K562 (cell line): Measurements from ENCODE around the gene SRGAP3. TPM values are rescaled to one million over a fixed set of nuclear protein-coding genes. Genes with fewer than 3 reads are reported as not detected.

Experiments used
- ATAC-seq: fragments of 200-7000 bp; cut with Tn5 transposase; 3 replicates; pipeline ENCODE4 v1.9.1; 2020; ENCODE audit warnings: moderate library complexity
- BruUV-seq: library from RNA; stranded (reverse); fragments of 400-500 nt; replicated peaks from 2 replicates; lab custom pipeline; 2021; lab: Mats Ljungman, UMichigan
- CTCF ChIA-PET: fragments of 300-600 bp; formaldehyde crosslinking; extraction: SDS; loops from one replicate; lab custom pipeline; 2021; ENCODE audit warnings: low intra/inter-chr PET ratio; lab: Yijun Ruan, JAX
- POLR2A ChIA-PET: fragments of 300-600, 350-650 bp; sonication (Branson Sonifier 250); formaldehyde crosslinking; extraction: SDS; loops from one replicate; lab custom pipeline; 2021; ENCODE audit warnings: antibody characterized with exemption, inconsistent platforms; lab: Yijun Ruan, JAX
- DNase-seq, 4 experiments: peaks; one replicate each; pipeline versions ENCODE4 v3.0.0 to v3.0.0-alpha.2; 2011 to 2018; ENCODE audit warnings: low spot score in 3 of 4, mixed read lengths in 3 of 4; ENCODE audit errors: extremely low read depth in 1 of 4
- FAIRE-seq: peaks from 2 replicates; lab custom pipeline; 2011; peaks lifted over from hg19 to GRCh38; lab: Jason Lieb, UNC
- H2AFZ ChIP-seq: 2 replicates; pipeline ENCODE4 v1.6.0; 2011; ENCODE audit warnings: low read depth, low read length, control low read depth, inconsistent platforms
- H3K27ac ChIP-seq: fragments of 200-600 bp; 3 replicates; pipeline ENCODE4 v1.8.0; 2011; ENCODE audit warnings: low read depth, mild to moderate bottlenecking, control low read depth, inconsistent platforms, low read length, moderate library complexity, mixed read lengths; ENCODE audit errors: extremely low read depth
- H3K27me3 ChIP-seq, 2 experiments: fragments of 300-600 bp in 1 of 2; 2 replicates in 1 of 2; 3 replicates in 1 of 2; pipeline versions ENCODE4 v1.6.0 to v1.8.0; 2011; ENCODE audit warnings: inconsistent platforms in 2 of 2, low read length in 2 of 2, mild to moderate bottlenecking in 1 of 2, mixed read lengths in 1 of 2, moderate library complexity in 1 of 2; ENCODE audit not compliant: control insufficient read depth in 2 of 2, insufficient read depth in 2 of 2
- H3K36me3 ChIP-seq: fragments of 300-600 bp; 3 replicates; pipeline ENCODE4 v1.8.0; 2011; ENCODE audit warnings: mild to moderate bottlenecking, low read length, inconsistent platforms; ENCODE audit not compliant: control insufficient read depth, insufficient read depth
- H3K4me1 ChIP-seq, 2 experiments: fragments of 200-600 bp in 1 of 2; replicated peaks in 1 of 2; 2 replicates in 1 of 2; 3 replicates in 1 of 2; pipeline versions ENCODE4 v1.5.1 to v1.8.0; 2011; ENCODE audit warnings: inconsistent platforms in 2 of 2, low read length in 2 of 2, mild to moderate bottlenecking in 1 of 2, mixed read lengths in 1 of 2, moderate library complexity in 1 of 2; ENCODE audit not compliant: control insufficient read depth in 2 of 2, insufficient read depth in 2 of 2
- H3K4me2 ChIP-seq: 2 replicates; pipeline ENCODE4 v1.6.1; 2011; ENCODE audit warnings: low read length, control low read depth, inconsistent platforms, mixed read lengths; ENCODE audit not compliant: insufficient read depth
- H3K4me3 ChIP-seq: fragments of 200-600 bp; sonication (generic), shearing (Covaris generic); 2 replicates; pipeline ENCODE4 v1.5.1; 2016; ENCODE audit warnings: control low read depth, inconsistent platforms
- H3K79me2 ChIP-seq: fragments of 200-600 bp; 3 replicates; pipeline ENCODE4 v1.8.0; 2011; ENCODE audit warnings: low read length, inconsistent platforms; ENCODE audit not compliant: control insufficient read depth, insufficient read depth
- H3K9ac ChIP-seq, 2 experiments: 2 replicates each; pipeline versions ENCODE4 v1.6.0 to v1.6.1; 2011; ENCODE audit warnings: low read depth in 2 of 2, low read length in 2 of 2, control low read depth in 1 of 2, inconsistent platforms in 1 of 2, mild to moderate bottlenecking in 1 of 2, mixed read lengths in 1 of 2; ENCODE audit not compliant: insufficient read depth in 1 of 2
- H3K9me1 ChIP-seq: one replicate; pipeline ENCODE4 v1.6.0; 2011; ENCODE audit warnings: inconsistent platforms, mild to moderate bottlenecking, low read length, moderate library complexity; ENCODE audit not compliant: control insufficient read depth, insufficient read depth
- H3K9me3 ChIP-seq: replicated peaks from 2 replicates; pipeline ENCODE4 v1.5.1; 2011; ENCODE audit warnings: low read depth, low read length, inconsistent platforms; ENCODE audit not compliant: control insufficient read depth, insufficient read depth
- H4K20me1 ChIP-seq: replicated peaks from 2 replicates; pipeline ENCODE4 v1.6.1; 2011; ENCODE audit warnings: low read length, inconsistent platforms, mixed read lengths; ENCODE audit not compliant: control insufficient read depth, insufficient read depth
- ATF4 ChIP-seq: fragments of 450-650 bp; formaldehyde crosslinking; IDR thresholded peaks from 2 replicates; pipeline ENCODE4 v1.4.0; 2022; ENCODE audit warnings: mild to moderate bottlenecking, moderate library complexity
- MED1 ChIP-seq: sonication (generic); formaldehyde crosslinking; IDR thresholded peaks from 2 replicates; pipeline ENCODE4 v1.8.1; 2023; ENCODE audit warnings: missing genetic modification reagents, borderline replicate concordance
- MTA3 ChIP-seq: fragments of 450-650 bp; formaldehyde crosslinking; IDR thresholded peaks from 2 replicates; pipeline ENCODE4 v1.6.1; 2017; ENCODE audit warnings: mild to moderate bottlenecking, borderline replicate concordance
- RAD51 ChIP-seq: fragments of 450-650 bp; IDR thresholded peaks from 2 replicates; pipeline ENCODE4 v1.7.1; 2016; ENCODE audit warnings: low read depth, mild to moderate bottlenecking, borderline replicate concordance
- THRAP3 ChIP-seq: fragments of 450-650 bp; IDR thresholded peaks from 2 replicates; pipeline ENCODE4 v1.6.1; 2016; ENCODE audit warnings: mild to moderate bottlenecking, inconsistent platforms, borderline replicate concordance
- USF1 ChIP-seq: sonication (generic); formaldehyde crosslinking; IDR thresholded peaks from 2 replicates; pipeline ENCODE4 v1.9.0; 2022; ENCODE audit warnings: mild to moderate bottlenecking, missing genetic modification reagents
- ZNF140 ChIP-seq: fragments of 250-450 bp; sonication (Bioruptor Pico); IDR thresholded peaks from 2 replicates; pipeline ENCODE4 v1.8.0; 2021; ENCODE audit warnings: moderate library complexity, mild to moderate bottlenecking, inconsistent platforms
- ZNF311 ChIP-seq: fragments of 250-450 bp; sonication (Bioruptor Pico); IDR thresholded peaks from 2 replicates; pipeline ENCODE4 v1.4.0; 2020; ENCODE audit warnings: mild to moderate bottlenecking, moderate library complexity
- WGBS: fragments of 100-300 bp; shearing (Covaris generic); methylation state at CpG from one replicate; pipeline ENCODE4 v1.1.6; 2016; ENCODE audit warnings: low coverage, mixed read lengths; ENCODE audit not compliant: insufficient coverage; ENCODE audit errors: missing lambda C conversion rate; 5-methylcytosine and 5-hydroxymethylcytosine counted together
- in situ Hi-C: fragments of 300-500 bp; cut with MboI; formaldehyde crosslinking; loops from 4 replicates; pipeline ENCODE4 v1.15.0; 2018; ENCODE audit warnings: inconsistent platforms, mixed read lengths
- intact Hi-C: fragments of 100-400 bp; cut with micrococcal nuclease; formaldehyde crosslinking; loops from 2 replicates; pipeline ENCODE4 v1.14.2; 2022
- polyA plus RNA-seq, 8 experiments: library from polyadenylated mRNA; depleted of rRNA in 4 of 8; stranded (reverse) in 5 of 8; unstranded in 3 of 8; fragments of >200 nt; fragmentation: Nextera tagmentation in 2 of 8; fragmentation: Illumina TruSeq in 1 of 8; extraction: Ambion mirVana in 2 of 8; extraction: Trizol in 1 of 8; gene quantifications; 2 replicates each; pipeline versions ENCODE4 v1.2.1 to v1.2.3, GENCODE V29; 2011 to 2014; ENCODE audit warnings: inconsistent platforms in 1 of 8, missing spikeins in 1 of 8
- total RNA-seq, 7 experiments: library from RNA; depleted of rRNA in 6 of 7; stranded (reverse); fragments of >200 nt in 6 of 7; fragmentation: Illumina TruSeq in 2 of 7; extraction: Trizol in 2 of 7; gene quantifications; 2 replicates each; pipeline versions ENCODE4 v1.2.1 to v1.2.3, GENCODE V29; 2011 to 2021; ENCODE audit warnings: low replicate concordance in 1 of 7
- TF ChIP-seq, protein P1 (sequence below): fragments of 450-650 bp; formaldehyde crosslinking; IDR thresholded peaks from 2 replicates; pipeline ENCODE4 v1.4.0; 2020; ENCODE audit warnings: mild to moderate bottlenecking, mixed read lengths
- TF ChIP-seq, protein P2 (sequence below): sonication (generic); formaldehyde crosslinking; IDR thresholded peaks from 2 replicates; pipeline ENCODE4 v1.5.0; 2020; ENCODE audit warnings: missing genetic modification reagents

SRGAP3 gene
- total and polyA plus RNA-seq, 9 of the 15 experiments (the other 6 are each of a cell fraction or from before 2014, with no cell fraction given) = 0.11 to 0.85 (median 0.35) TPM; not detected in 2

DNA sequence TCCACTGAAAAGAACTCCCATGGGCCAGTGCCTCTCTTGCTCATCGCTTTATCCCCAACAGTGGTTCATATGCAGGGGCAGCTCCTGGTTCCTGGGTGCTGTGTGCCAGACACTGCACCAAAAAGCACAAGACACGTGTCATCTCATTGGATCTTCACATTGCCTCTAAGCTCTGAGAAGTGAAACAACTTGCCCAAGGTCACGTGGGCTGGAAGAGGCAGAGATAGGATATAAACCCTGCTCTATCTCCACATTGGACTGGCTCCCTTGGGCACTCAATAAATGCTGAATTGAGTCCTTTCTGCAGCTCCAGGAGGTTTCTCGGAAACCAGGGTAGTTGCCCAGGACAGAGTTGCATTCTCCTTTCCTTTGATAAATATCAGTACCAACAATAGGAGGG is 88.1 kb downstream of the SRGAP3 start:
- DNase-seq (no peak), FAIRE-seq (no peak), ATAC-seq (no peak)
- intact Hi-C loops = loop anchor here (10.0 kb wide), 1 partner anchor 144 kb away; no protein-coding TSS in a partner anchor
- no peaks in the 10 kb centered on the region for H3K36me3 ChIP-seq
- H3K4me2 ChIP-seq = no peak overlapping the region
- in situ Hi-C loops = no loop called here
- WGBS = 2% methylated on average over 4 of the region's 4 CpGs
- H4K20me1 ChIP-seq = no peaks in the 10 kb centered on the region; the same call in 1 of the 2 replicates
- no peak overlapping the region for H2AFZ ChIP-seq
- no TSS peak for BruUV-seq
- CTCF ChIA-PET = no interaction called here
- no peaks in the 10 kb centered on the region; a peak in 2 of 5 replicates for H3K4me1 ChIP-seq
- H3K27me3 ChIP-seq = peaks cover 7 to 36% of the 10 kb centered on the region in 2 experiments; a peak in 3 of 5 replicates
- TF ChIP-seq THRAP3 (no peak), MED1 (CRISPR knock-in tag) (no peak), ZNF140 (no peak), MTA3 (no peak), ZNF311 (no peak), USF1 (peak; percentile 68), RAD51 (peak; percentile 61), ATF4 (CRISPR knock-in tag) (no peak)
- TF ChIP-seq, protein P1, sequence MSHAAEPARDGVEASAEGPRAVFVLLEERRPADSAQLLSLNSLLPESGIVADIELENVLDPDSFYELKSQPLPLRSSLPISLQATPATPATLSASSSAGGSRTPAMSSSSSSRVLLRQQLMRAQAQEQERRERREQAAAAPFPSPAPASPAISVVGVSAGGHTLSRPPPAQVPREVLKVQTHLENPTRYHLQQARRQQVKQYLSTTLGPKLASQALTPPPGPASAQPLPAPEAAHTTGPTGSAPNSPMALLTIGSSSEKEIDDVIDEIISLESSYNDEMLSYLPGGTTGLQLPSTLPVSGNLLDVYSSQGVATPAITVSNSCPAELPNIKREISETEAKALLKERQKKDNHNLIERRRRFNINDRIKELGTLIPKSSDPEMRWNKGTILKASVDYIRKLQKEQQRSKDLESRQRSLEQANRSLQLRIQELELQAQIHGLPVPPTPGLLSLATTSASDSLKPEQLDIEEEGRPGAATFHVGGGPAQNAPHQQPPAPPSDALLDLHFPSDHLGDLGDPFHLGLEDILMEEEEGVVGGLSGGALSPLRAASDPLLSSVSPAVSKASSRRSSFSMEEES (CRISPR knock-in tag) = peak; percentile 72
- TF ChIP-seq, protein P2, sequence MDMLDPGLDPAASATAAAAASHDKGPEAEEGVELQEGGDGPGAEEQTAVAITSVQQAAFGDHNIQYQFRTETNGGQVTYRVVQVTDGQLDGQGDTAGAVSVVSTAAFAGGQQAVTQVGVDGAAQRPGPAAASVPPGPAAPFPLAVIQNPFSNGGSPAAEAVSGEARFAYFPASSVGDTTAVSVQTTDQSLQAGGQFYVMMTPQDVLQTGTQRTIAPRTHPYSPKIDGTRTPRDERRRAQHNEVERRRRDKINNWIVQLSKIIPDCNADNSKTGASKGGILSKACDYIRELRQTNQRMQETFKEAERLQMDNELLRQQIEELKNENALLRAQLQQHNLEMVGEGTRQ (CRISPR knock-in tag) = peak; percentile 76
- TF ChIP-seq, all 486 proteins: peak for 4
- H3K9me3 ChIP-seq = no peaks in the 10 kb centered on the region
- H3K79me2 ChIP-seq = no peaks in the 10 kb centered on the region
- no peak overlapping the region for H3K4me3 ChIP-seq
- H3K27ac ChIP-seq = no peak overlapping the region
- H3K9me1 ChIP-seq = no peaks in the 10 kb centered on the region
- POLR2A ChIA-PET = no interaction called here
- H3K9ac ChIP-seq = no peak overlapping the region
